Measurements from ENCODE around the gene ECM1.

Gene ECM1

DNA sequence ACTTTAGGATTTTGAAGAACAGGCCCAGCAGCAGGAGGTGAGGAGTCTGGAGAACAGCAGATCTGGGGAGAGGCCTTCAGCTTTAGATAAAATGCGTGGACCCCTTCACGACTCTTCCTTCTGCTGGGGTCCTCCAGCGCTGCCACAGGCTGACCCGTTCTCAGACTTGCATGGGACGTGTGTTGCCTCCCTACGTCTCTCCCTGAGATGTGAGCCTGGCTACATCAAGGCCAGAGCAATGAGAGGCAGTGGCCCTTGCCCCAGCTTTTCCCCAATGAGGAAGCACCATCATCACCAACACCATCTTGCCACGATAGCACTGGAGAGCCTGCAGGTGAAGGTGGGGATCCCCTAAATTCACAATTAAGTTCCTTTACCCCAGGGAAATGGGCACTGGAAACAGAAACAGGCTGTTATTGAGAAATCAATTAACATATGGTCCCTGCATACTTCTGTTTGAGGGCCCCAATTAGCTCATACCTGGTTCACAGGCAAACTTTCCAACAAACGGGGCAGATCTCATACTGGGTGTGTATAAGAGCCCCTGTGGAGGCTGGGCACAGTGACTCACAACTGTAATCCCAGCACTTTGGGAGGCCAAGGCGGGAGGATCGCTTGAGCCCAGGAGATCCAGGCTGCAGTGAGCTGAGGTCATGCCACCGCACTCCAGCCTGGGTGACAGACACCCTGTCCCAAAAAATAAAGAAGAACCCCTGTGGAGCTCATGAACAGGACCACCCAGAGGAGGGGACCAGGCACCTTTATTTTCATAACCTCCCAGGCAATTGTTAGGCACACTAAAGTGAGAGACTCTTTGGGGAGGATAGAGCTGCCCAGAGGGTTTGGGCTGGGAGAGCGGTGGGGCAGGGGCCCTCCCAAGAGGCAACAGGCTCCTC lies 29.2 kb downstream of the ECM1 start:
- DNase-seq (ENCODE audit: low read depth in 1 of 2, low spot score in 1 of 2), result no peak
- no peak for TF ChIP-seq JUND (IDR thresholded peaks at IDR 0.05; ENCODE audit: low read depth)
- in situ Hi-C loops (cut with HindIII; ENCODE audit: low pct_unique_long_range_greater_than_20kb, low sequenced_read_pairs), result no loop called here

DNA sequence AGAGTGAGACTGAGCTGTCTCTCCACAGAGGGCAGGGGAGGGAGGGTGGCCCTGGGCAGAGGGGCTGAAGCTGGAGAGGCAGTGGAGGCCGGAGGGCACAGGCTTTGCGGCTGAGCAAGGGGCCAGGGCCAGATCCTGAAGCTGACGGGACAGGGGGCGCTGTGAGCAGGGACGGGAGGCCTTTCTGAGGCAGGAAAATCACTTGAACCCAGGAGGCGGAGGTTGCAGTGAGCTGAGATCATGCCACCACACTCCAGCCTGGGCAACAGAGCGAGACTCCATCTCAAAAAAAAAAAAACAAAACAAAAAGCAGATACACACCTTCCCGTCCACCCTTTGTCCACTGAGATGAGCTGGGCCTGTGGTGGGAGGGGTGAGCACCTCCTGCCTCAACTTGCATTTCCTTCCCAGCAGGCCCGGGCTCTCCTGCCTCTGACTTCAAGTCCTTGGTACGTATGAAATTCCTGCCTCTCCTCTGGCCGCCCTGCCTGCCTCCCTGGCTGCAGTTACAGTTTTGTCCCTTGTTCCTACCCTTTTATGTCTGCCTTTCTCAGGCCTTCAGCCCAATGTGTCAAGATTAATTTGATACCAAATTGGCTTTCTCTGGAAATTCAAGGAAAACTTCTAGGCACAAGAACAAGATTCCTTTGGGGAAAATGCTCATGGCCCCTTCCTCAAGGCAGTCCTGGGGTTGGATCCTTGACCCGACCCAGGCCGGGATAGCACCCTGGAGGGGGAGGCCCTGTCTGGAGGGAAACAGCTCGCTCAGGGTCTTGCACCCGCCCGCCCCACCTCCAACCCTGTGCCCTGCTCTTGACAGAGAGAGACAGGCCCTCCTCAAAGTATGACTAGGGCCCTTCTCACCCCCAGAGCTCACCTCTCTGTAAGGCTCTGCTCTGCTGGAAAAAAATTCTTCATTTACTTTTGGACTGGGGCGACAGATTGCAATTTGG lies 30.1 kb downstream of the ECM1 start:
- no peak for TF ChIP-seq JUND (IDR thresholded peaks at IDR 0.05; ENCODE audit: low read depth)
- in situ Hi-C loops (cut with HindIII; ENCODE audit: low pct_unique_long_range_greater_than_20kb, low sequenced_read_pairs), result no loop called here
- DNase-seq (ENCODE audit: low read depth in 1 of 2, low spot score in 1 of 2), result peak; percentile 48 to 54

DNA sequence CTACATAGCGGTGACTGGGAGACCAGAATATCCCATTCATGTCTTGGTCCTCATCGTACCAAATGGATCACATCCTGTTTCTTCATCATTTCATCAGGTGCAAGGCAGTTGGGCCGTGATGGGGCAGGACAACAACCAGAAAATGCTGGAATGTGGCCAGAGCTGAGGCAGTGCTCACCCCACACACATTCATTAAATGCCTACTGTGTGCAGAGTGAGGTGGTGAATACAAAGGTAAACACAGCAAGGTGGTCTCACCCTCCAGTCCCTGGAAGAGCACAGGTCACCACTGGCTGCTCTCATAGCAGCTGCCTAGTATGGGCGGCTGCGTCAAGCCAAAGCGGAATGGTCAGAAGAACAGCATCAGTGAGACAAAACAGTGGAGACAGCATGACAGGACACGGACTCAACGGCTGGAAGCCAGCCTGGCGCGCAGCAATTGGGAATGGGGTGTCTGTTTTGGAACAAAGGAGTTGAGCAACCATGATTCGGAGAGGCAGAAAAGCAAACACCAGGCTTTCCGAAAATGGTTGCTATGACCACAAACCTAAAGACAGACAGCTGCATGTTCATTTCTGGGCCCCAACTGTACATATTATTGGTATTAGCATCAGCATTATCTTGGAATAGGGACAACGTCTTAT lies 35.7 kb downstream of the ECM1 start:
- no peak for DNase-seq (ENCODE audit: low read depth in 1 of 2, low spot score in 1 of 2)
- in situ Hi-C loops (cut with HindIII; ENCODE audit: low pct_unique_long_range_greater_than_20kb, low sequenced_read_pairs), result no loop called here
- TF ChIP-seq JUND (IDR thresholded peaks at IDR 0.05; ENCODE audit: low read depth), result no peak

DNA sequence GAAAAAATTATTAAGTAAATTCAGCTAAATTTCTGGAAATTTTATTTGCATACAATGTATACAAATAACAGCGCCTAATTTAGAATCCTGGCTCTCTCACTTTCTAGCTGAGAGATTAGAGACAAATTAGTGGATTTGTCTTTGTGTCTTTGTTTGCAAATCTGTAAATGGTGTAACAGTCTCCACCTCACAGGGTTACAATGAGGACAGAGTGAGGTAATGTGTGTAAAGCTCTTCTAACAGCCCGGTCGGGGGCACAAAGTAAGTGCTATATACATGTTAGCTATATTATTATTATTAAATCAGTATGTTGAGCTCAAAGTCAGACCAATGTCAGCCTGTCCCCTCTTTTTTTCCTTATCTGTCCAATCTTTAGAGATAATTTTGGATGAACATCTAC lies 36.3 kb downstream of the ECM1 start:
- no peak for TF ChIP-seq JUND (IDR thresholded peaks at IDR 0.05; ENCODE audit: low read depth)

DNA sequence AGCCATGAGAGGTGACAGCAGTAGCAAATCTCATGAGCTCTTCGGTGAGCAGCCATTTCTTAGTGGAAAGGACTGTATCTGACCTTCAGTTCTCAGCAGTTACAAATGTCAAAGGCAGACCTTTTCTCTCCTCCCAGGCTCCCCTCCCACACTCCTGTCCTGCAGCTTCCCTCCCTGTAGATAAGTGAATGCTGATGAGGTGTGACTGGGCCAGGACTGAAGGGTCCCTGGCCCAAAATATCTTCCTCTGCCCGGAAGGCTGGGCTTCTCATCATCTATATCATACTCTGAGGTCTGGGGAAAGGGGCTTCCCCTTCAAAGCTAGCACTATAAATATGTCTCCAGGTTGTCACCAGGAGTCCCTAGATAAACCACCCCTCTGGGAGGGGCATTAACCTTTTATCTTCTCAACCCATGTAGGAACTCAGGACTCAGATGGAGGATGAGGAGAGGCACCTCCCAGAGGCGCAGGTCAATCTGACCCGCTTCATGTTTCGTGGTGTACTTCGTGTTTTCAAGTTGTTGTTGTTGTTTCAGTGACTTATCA lies 37.6 kb downstream of the ECM1 start:
- no peak for DNase-seq (ENCODE audit: low read depth in 1 of 2, low spot score in 1 of 2)
- in situ Hi-C loops (cut with HindIII; ENCODE audit: low pct_unique_long_range_greater_than_20kb, low sequenced_read_pairs), result no loop called here
- no peak for TF ChIP-seq JUND (IDR thresholded peaks at IDR 0.05; ENCODE audit: low read depth)

More for the DNA sequence above, 36.3 kb downstream of the ECM1 start:
- in situ Hi-C loops (cut with HindIII; ENCODE audit: low pct_unique_long_range_greater_than_20kb, low sequenced_read_pairs), result no loop called here
- no peak for DNase-seq (ENCODE audit: low read depth in 1 of 2, low spot score in 1 of 2)

DNA sequence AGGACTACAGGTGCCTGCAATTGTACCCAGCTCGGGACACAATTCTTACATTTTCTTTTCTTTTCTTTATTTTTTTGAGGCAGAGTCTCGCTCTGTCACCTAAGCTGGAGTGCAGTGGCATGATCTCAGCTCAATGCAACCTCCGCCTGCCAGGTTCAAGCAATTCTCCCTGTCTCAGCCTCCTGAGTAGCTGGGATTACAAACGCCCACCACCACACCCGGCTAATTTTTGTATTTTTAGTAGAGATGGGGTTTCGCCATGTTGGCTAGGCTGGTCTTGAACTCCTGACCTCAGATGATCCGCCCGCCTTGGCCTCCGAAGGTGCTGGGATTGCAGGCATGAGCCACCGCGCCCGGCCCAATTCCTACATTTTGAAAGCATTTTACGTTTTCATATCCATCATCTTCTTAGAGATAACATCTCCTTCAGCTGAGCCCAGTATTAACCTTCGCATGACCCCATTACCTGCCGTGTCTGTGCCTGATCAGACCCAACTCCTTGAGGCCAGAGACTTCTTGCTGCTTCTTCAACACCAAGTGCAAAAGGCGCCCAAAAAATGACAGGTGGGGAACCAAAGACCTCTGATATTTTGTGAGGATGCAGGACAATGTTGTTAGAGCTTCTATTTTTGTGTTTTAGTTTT lies 38.5 kb downstream of the ECM1 start:
- TF ChIP-seq JUND (IDR thresholded peaks at IDR 0.05; ENCODE audit: low read depth), result no peak
- in situ Hi-C loops (cut with HindIII; ENCODE audit: low pct_unique_long_range_greater_than_20kb, low sequenced_read_pairs), result no loop called here
- no peak for DNase-seq (ENCODE audit: low read depth in 1 of 2, low spot score in 1 of 2)

DNA sequence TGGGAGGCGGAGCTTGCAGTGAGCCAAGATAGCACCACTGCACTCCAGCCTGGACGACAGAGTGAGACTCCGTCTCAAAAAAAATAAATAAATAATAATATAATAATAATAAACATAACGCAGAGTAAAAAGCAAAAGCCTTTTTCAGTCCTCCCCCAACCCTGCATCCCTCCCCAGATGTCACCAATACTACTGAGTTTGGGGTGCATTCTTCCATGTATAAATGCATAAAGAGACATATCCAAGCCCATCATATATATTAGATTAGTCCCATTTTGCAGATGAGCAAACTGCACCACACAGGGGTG lies 40.4 kb downstream of the ECM1 start:
- no peak for TF ChIP-seq JUND (IDR thresholded peaks at IDR 0.05; ENCODE audit: low read depth)
- in situ Hi-C loops (cut with HindIII; ENCODE audit: low pct_unique_long_range_greater_than_20kb, low sequenced_read_pairs), result no loop called here

DNA sequence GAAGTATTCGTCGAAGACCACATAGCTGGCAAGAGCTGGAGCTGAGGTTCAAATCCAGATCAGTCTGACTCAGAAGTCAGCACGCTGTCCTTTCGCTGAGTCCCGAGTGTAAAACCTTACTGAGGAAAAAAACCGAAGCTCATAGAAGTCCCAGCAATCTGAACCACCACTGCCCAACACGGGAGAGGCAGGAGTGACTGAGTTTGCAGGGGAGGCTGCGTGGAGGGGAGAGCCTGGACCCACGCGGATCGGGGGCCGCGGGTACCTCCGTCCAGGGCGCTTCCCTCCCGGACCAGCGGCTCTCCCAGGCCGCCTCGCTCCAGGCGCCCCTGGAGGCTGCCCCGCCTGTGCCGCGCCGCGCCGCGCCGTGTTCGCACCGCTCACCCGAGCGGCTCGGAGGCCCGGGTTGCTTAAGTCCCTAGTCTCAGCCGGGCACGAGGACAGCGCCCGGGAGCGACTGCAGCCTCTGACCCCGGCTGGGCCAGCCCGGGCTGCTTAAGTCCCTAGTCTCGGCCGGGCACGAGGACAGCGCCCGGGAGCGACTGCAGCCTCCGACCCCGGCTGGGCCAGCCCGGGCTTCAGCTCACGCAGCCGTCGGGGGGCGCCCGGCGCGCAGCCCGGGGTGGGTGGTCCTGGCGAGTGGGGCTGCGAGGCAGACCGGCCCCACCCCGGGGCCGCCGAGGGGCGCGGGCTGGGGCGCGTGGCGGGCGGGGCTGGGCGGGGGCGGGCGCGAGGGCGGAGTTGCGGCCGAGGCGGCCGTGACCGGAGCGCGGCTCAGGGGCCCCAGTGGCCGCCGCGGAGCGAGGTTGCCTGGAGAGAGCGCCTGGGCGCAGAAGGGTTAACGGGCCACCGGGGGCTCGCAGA lies 41.0 kb downstream of the ECM1 start, which contains the start of gene ADAMTSL4:
TSS of gene ADAMTSL4 (plus strand) at position 777 of the 864 bp plus-strand sequence. CDS start 2,881 bp downstream, outside the sequence.
- no peak for TF ChIP-seq JUND (IDR thresholded peaks at IDR 0.05; ENCODE audit: low read depth)
- DNase-seq (ENCODE audit: low read depth in 1 of 2, low spot score in 1 of 2), result peak; percentile 88 to 90
- in situ Hi-C loops (cut with HindIII; ENCODE audit: low pct_unique_long_range_greater_than_20kb, low sequenced_read_pairs), result no loop called here

More for the DNA sequence above, 40.4 kb downstream of the ECM1 start:
- DNase-seq (ENCODE audit: low read depth in 1 of 2, low spot score in 1 of 2), result no peak

DNA sequence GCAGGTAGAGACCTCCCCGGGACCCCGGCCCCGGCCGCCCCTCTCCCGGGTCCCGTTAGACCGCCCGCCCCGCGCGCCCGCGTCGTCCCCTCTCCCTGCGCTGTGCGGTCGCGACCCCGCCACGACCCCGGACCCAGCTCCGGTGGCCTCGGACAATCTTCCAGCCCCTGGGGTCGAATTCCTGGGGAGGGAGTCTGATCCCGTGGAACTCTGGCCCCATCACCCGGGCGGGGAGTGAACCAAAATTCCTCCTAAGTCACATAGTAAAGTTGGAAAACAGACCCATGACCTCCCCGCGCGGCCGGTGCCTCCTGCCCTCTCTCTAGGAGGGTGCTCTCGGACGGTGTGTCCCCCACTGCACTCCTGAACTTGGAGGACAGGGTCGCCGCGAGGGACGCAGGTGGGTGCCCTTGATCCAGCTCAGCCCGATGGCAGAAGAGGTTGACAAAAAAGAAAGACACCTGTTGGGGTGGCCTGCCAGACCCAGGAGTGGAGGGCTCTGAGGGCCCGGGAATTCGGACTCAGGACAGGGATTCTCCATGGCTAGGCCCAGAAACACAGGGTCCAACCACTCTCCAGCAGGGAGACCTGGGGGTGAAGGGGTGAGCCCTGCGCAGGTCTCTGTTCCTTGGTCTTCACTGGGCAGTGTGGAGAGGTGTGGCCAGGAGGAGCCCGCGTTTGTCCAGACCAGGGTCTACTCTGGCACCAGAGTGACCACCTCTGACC lies 41.8 kb downstream of the ECM1 start:
- DNase-seq (ENCODE audit: low read depth in 1 of 2, low spot score in 1 of 2), result peak in 1 of 2 experiments; percentile 77
- in situ Hi-C loops (cut with HindIII; ENCODE audit: low pct_unique_long_range_greater_than_20kb, low sequenced_read_pairs), result no loop called here
- no peak for TF ChIP-seq JUND (IDR thresholded peaks at IDR 0.05; ENCODE audit: low read depth)

DNA sequence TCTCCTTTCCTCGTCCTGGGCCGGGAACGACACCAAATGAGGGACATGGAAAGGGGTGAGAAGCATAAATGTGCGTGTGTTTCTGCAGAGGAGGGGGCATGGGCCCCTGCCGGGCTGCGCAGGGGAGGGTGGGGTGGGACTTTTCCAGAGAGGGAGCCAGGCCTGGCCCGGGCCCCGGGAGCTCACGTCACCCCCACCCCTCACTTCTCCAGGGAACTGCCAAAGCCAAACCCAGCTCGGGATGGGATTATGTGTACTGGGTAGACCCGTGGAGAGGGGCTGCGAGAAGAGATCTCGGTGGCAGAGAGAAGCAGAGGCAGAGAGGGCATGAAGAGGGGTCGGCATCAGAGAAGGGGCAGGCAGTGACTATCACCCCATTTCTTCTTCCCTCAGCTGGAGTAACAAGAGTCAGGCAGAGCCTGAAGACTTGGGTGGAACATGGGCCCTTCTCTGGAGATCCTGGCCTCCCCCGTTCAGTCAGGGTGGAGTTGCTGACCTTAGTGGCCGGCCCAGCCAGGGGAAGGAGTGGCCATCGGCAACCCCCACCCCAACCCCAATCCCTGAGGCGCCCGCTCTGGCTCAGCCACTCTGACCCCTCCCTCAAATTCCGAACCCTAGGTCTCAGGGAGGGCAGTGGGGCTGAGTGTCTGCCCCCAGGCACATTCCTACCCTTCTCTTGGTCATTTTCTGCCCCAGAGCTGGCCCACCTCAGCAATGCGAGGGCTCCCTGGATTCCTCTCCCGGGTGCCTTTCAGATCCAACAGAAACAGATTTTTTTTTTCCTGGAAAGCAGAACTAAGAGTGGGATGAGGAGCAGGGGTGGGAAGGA lies 42.5 kb downstream of the ECM1 start:
- in situ Hi-C loops (cut with HindIII; ENCODE audit: low pct_unique_long_range_greater_than_20kb, low sequenced_read_pairs), result no loop called here
- no peak for TF ChIP-seq JUND (IDR thresholded peaks at IDR 0.05; ENCODE audit: low read depth)

More for the DNA sequence above, 42.5 kb downstream of the ECM1 start:
- DNase-seq (ENCODE audit: low read depth in 1 of 2, low spot score in 1 of 2), result no peak
